Measurements from ENCODE around the gene MYO5A. TPM values are rescaled to one million over a fixed set of nuclear protein-coding genes. Genes with fewer than 3 reads are reported as not detected.

Gene MYO5A
- total RNA-seq, 1 experiment from 2014 or later, result 17.6 TPM

DNA sequence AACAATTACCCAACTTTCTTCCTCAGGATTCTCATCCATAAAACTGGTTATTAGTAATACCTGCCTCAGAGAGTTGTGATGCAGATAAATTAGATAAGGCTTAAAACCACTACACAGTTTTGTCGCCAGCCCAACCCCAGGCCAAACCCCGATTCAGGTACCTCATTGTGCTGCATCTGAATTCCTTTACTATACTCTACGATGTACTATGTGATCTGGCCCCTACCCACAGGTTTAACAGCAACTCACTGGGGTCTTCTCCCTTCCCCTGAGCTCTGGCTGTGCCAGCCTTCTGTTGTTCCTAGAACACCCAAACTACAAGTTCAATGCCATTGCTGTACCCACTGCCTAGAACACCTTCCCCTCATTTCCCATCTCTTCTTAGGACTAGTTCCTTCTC, 64.6 kb downstream of the MYO5A start:
- DNase-seq (ENCODE audit: low read depth, low spot score) (no peak), ATAC-seq (no peak)
- ChIA-PET RAD21 (ENCODE audit: low non-redundant PET in 1 of 2, low total read pairs in 2 of 2, uncharacterized antibody in 2 of 2, unreplicated experiment in 2 of 2) (no interaction called here), POLR2A (no interaction called here), CTCF (no interaction called here)
- no peak overlapping the region for H2AFZ ChIP-seq (ENCODE audit: low read depth, low read length, poor library complexity, severe bottlenecking)
- TF ChIP-seq ATF3 (IDR thresholded peaks at IDR 0.05) (no peak), ELF1 (IDR thresholded peaks at IDR 0.05; ENCODE audit: borderline replicate concordance, low read depth) (no peak), SRF (IDR thresholded peaks at IDR 0.05; ENCODE audit: low read depth) (no peak), YY1 (IDR thresholded peaks at IDR 0.05; ENCODE audit: extremely low read depth, insufficient replicate concordance, low read depth, low read length) (no peak), REST (IDR thresholded peaks at IDR 0.05; ENCODE audit: low read depth) (no peak), POLR2A (IDR thresholded peaks at IDR 0.05; ENCODE audit: borderline replicate concordance, extremely low read depth, insufficient read depth, insufficient read length) (no peak), CEBPB (IDR thresholded peaks at IDR 0.05; ENCODE audit: low read depth) (no peak), SIN3A (IDR thresholded peaks at IDR 0.05; ENCODE audit: low read depth) (no peak), RAD21 (IDR thresholded peaks at IDR 0.05; ENCODE audit: low read depth) (no peak), CBX3 (IDR thresholded peaks at IDR 0.05; ENCODE audit: low read depth) (no peak), POLR2AphosphoS5 (IDR thresholded peaks at IDR 0.05; ENCODE audit: low read depth, low read length) (no peak)
- H4K20me1 ChIP-seq (ENCODE audit: insufficient read depth), result no peaks in the 10 kb centered on the region
- no peak overlapping the region for H3K4me3 ChIP-seq (replicated peaks in 1 of 2; ENCODE audit: low read depth in 1 of 2, low read length in 2 of 2)
- no peak overlapping the region for H3K27ac ChIP-seq (ENCODE audit: low read depth, low read length)
- intact Hi-C loops (cut with micrococcal nuclease), result no loop called here
- no peaks in the 10 kb centered on the region for H3K79me2 ChIP-seq (ENCODE audit: insufficient read depth, low read length)
- no peaks in the 10 kb centered on the region for H3K9me3 ChIP-seq (ENCODE audit: control insufficient read depth in 1 of 2, insufficient read depth in 1 of 2, low read depth in 1 of 2, low read length in 2 of 2)
- H3K9me2 ChIP-seq (ENCODE audit: insufficient read depth), result no peaks in the 10 kb centered on the region
- no TSS peak for BruUV-seq (replicated peaks)
- H3K9ac ChIP-seq (ENCODE audit: low read length), result no peak overlapping the region
- H3K36me3 ChIP-seq (ENCODE audit: control insufficient read depth in 1 of 2, insufficient read depth in 2 of 2, low read length in 2 of 2), result no peaks in the 10 kb centered on the region
- peaks cover 0 to 7% of the 10 kb centered on the region in 2 experiments; a peak in 3 of 4 replicates for H3K4me1 ChIP-seq (ENCODE audit: control insufficient read depth in 1 of 2, insufficient read depth in 2 of 2, low read length in 2 of 2)
- no peaks in the 10 kb centered on the region for H3K27me3 ChIP-seq (ENCODE audit: insufficient read depth, low read length)
- H3K4me2 ChIP-seq (ENCODE audit: low read length), result peak overlapping the region; percentile 21; the same call in 1 of the 2 replicates

Measured in HCT116 (cell line).